GM12891 (cell line): Measurements from ENCODE around the gene TRIP12.
"Not testable (repeated sequence)": the region's sequence is repeated elsewhere in the genome, so short reads cannot be mapped to it uniquely, and the experiment has no call there.

Experiments used
- PAX5 ChIP-seq: IDR thresholded peaks from 2 replicates; pipeline ENCODE4 v1.6.1; 2011; ENCODE audit warnings: low read length, moderate library complexity, mild to moderate bottlenecking; ENCODE audit not compliant: insufficient read depth, severe bottlenecking
- POLR2A ChIP-seq: IDR thresholded peaks from 2 replicates; pipeline ENCODE4 v1.6.1; 2011; ENCODE audit warnings: low read depth, low read length, control low read depth
- POLR2AphosphoS5 ChIP-seq: IDR thresholded peaks from 2 replicates; pipeline ENCODE4 v1.6.1; 2011; ENCODE audit warnings: low read depth, low read length, control low read depth
- TAF1 ChIP-seq: IDR thresholded peaks from 2 replicates; pipeline ENCODE4 v1.6.1; 2011; ENCODE audit warnings: low read depth, low read length, control low read depth

- not testable (repeated sequence) for TF ChIP-seq POLR2AphosphoS5, POLR2A, TAF1, PAX5
Measured at GRCh38 chr2:229723192-229723591, 198.6 kb downstream of the TRIP12 start.
